HG02610 (cell line): ENCODE data around the gene VSNL1.

Experiments
- ATAC-seq: cut with Tn5 transposase; IDR thresholded peaks from one replicate; pipeline ENCODE4 v1.9.1; 2021; ENCODE audit warnings: mild to moderate bottlenecking, moderate library complexity; ENCODE audit not compliant: unreplicated experiment

Gene VSNL1

DNA sequence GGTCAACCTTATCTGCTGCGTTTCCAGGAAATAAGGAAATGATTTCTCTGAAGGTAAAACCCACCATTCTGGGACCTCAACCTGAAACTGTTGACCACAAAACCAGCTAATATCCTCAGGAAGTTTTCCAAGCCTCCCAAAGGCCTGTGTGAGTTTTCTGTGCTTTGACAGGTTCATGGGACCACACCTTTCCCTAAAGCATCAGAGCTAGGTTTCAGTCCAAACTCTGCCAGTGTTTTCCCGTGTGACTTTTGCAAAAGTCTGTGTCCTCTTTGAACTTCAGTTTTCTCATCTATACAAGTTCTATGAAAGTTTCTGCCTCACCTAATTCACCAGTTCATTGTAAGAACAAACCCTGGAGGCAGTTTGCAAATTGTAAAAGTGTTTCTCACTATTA lies 39.8 kb downstream of the VSNL1 start:
- ATAC-seq, result no peak

DNA sequence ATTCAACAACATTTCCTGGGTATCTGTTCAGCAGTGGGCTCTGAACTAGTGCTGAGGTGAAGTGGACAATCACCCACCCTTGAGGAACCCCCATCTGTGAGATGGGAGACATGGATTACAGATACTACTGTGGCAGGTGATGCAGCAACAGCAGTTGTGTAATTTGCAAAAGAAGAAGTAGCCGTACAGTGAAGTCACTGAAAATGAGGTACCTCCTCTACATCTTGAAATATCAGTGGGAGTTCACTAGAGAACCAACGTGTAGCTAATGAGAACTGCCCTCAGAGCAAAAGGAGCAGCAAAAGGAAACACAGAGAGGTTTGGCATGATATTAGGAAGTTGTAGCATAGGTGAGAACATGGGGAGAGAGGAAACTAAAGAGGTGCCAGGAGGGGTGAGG lies 41.3 kb downstream of the VSNL1 start:
- ATAC-seq, result no peak

DNA sequence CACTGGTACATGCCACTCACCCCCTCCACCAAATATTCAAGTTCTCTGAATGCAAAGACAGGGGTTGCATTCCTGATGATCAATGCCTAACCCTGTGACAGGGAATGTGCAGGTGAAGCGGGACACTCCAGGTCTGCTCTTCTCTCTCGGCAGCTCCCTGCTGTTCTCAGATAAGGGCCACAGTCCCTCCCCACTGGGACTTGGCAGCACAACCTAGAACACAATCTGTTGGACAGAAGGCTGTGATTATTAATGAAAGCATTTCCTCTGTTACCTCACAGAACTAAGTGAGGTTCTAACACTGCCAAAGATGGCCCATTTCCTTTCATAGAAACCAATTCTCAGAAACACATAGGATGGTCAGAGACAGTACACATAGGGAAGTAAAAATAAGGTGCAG lies 42.7 kb downstream of the VSNL1 start:
- no peak for ATAC-seq

DNA sequence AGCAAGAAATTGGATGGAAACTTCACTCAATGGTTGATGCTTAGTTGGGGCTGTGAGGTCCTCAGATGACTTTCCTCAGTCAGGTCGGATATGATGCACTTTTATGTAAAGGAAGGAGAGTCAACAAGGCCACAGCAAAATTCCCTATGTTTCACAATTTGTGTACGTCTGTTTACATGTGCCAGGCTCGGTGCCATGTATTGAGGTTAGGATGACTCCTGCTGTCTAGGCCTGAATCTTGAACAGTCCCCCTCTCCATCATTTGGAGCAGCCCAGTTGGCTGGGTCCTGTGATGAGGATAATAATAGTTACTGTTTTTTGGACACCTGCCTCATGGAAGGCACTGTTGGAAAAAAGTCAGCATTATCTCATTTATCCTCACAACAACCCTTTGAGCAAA lies 43.1 kb downstream of the VSNL1 start:
- no peak for ATAC-seq

DNA sequence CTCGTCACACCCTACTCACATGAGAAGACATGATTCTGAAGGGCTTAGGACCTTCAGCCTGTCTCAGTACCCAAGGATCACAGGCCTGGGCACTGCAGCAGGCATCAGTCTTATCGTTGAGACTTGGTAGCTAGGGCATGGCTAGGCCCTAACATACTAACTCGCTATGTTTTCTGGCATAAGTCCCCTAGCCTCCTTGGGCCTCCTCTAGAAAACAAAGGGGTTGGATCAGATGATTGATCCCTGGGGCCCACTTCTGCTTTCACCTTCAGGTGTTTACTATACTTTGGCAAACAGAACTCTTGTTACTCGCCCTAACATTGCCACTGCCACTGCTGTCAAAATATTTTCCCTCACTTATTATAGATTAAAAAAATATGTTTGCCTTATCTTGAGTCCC lies 44.2 kb downstream of the VSNL1 start:
- ATAC-seq, result no peak

DNA sequence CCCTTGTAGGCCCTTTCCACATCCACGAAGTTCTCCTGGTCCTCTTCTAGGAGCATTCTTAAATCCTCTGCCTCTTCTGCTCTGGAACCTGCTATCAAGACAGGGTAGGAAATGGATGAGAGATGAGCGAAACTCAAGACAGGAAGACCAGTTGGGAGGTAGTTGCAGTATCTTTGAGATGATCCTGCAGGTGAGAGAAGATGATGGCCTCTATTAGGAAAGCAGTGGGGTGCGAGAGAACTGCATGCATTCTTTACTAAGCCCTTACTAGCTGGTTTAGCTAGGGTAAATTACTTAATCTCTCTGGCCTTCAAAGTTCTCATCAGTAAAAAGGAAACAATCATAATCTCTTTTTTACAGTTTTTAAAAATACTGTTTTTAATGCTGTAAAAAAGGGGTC lies 47.0 kb downstream of the VSNL1 start:
- ATAC-seq, result no peak

DNA sequence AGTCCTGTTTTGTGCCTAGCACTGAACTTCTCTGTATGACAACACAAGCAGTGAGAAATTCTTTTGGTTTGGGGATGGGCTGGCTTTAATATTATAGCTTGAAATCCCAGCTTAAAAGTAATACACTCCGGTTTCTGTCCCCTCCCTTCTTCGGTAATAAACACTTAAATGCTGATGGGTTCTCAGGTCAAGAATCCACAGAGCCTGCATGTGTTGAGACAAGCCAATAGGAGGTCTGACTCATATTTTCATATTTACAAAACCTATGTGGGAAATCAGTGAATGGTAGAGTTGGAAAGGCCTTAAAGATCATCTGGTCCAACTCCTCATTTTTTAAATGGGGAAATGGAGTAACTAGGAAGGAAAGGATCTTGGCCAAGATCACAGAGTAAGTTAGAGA lies 47.5 kb downstream of the VSNL1 start:
- no peak for ATAC-seq

DNA sequence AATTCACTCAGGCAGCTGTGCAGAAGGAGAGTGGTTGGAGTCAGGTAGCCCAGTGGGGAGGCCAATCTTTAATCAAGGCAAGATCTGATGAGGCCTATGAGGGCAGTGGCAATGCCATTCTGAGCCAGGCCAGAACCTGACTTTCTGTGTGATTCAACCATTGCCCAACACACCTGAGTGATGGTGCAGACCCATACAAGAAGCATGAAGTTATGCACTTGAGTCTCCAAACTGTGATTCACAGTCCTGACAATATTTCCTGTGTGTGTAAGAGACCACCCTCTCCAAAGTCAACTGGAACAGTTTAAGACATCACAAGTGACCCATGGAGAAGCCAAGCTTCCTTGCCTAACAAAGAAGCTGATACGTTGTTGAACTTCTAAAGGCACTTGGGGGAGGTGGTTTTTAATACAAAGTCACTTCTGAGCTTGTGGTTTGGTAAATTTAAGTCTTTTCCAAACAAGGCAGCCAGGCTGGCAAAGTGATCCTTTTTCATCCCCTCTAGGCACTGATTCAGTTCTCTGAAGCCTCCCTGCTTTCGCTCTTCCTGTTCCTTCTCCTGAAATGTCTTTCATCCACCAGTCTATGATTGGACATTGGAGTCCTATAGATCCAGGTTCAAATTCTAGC lies 49.0 kb downstream of the VSNL1 start:
- ATAC-seq, result no peak

DNA sequence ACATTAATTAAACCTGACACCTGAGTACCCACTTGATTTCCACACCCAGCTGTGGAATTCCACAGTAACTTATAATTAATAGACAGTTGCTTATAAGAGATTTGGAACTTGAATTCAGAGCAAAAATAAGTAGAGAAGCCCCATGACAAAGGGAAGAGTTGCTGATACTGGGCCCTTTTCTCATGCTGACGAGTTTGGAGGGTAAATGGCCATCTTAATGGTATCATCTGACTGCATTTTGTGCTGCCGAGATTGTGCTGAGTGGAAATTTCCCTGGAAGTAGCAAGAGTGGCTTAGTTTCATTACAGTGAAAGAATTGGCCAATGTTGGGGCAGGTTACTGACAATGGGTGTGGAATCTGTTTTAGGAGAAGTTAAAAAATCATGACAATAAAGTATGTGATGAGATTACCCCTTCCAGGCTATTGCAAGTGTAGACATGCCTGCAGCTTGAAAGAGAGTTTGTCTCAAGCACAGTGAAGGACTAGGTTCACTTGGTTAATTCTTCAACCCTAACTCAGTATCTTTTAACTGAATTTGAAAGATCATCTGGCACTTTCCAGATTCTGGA lies 49.9 kb downstream of the VSNL1 start:
- ATAC-seq, result no peak

DNA sequence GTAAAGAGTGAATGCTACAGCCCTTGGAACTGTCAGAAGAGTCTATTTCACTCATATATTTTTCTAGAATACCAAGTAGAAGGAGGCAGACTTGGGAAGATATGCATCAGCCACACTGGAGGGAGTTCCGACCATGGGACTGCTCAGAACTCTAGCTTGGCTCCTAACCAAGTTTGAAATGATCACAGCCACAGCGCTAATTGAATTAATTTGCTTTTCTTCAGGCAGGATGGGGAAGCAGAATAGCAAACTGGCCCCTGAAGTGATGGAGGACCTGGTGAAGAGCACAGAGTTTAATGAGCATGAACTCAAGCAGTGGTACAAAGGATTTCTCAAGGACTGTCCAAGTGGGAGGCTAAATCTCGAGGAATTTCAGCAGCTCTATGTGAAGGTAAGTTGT lies 51.4 kb downstream of the VSNL1 start:
- ATAC-seq, result no peak

DNA sequence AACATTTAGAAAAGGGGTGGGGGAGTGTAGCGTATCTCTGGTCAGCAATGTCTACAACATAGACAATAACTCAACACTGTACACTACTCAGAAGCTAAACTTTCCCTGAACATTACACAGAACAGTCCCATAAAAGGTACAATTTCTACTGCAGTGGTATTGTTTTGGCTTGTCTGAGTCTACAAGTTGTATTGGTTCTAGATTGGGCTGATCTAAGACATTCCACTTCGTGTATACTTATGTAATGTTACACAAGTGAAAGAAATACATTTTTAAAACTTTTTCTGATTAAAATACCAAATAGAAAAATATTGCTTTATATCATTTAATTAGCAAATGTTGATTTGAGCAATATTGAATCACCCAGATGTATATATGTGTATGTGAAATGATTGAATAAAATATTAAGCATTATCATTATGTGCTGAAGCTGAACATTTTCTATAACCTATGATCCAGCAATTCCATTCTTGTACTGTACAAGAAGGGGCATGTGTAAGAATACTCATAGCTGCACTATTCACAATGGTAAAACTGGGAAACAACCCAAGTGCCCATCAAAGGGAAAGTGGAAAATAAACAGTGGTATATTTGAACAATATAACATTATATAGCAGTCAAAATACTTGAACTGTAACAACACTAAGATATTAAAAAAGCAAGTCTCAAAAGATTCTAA lies 52.4 kb downstream of the VSNL1 start:
- no peak for ATAC-seq

DNA sequence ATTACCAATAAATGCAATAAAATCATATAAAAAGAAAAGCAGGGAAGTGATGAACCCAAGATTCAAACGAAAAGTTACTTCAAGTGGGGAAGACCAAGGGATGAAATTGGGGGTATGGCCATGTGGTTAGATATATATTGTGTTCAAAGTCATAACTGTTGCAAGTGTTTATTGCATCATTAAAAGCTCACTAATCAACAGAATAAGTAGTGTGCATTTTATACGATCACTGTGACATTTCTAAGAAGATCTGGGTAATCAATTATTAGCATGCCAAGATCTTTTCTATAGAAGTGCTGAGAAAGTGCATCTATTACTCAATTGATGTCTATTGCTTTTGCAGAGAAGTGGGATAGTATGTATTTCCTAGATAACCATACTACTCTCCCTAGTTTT lies 52.9 kb downstream of the VSNL1 start:
- ATAC-seq, result no peak

DNA sequence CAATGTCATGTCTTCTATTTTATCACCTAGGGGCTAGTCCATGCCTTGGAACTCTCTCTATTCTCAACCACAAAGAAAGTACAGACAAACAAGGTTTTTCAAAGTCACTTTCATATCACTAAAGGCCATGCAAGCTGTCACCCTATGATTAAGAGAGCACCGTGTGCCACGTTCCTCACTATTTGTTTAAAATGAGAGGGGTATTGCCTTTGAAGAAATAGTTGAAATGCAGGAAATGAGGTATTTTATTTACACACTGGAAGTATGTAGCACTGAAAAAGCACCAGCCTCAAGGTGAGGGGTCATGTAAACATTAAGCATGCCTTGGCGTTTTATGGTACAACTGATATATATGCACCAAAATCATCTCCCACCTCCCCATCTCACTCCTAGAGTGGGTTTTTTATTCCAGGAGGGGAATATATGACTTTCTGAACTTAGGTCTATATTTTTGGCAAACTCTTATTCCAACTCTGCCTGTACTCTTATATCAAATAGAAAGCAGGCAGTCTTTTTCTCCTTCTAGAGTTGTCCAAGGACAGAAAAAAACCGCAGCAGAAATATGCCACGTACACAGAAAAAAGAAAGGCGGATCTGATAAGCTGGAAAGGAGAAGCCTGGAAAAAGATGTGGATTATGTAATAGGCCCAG lies 53.5 kb downstream of the VSNL1 start:
- ATAC-seq, result no peak

DNA sequence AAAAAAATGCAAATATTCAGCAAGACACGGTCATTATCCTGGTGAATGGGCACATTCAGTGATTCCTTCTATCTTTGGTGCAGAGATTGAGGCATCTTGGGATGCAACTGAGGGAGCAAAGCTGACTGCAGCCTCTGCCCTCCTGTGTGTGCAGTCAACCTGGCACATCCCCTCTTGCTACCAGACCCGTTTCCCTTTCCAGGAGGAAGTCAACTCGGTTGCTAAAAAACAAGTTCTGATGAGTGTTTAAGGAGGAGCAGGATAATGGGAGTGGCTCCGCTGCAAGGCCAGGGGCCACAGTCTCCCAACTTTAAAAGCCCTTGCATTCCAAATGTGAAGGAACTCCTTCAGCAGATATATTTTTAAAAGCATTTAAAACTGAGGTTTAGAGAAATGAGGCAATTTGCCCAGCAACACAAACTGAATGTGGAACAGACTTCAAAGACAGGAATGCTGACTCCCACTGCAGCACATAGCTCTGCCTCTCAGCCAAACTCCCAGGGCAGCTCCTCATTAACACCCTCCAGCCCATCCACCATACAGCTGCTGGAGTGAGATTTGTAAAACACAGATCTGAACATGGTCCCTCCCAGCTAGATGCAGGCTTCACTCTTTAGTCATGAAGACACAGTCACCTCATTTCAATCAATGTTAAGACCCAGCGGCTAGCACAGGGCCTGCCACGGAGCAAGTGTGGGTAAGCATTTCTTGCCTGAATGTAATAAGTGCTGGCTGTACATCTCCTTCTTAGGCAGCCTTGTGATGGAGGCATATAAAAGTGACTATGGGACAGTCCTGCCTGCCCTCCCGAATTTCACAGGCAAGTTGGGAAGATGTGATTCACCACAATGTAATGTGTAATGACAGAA lies 54.3 kb downstream of the VSNL1 start:
- no peak for ATAC-seq

DNA sequence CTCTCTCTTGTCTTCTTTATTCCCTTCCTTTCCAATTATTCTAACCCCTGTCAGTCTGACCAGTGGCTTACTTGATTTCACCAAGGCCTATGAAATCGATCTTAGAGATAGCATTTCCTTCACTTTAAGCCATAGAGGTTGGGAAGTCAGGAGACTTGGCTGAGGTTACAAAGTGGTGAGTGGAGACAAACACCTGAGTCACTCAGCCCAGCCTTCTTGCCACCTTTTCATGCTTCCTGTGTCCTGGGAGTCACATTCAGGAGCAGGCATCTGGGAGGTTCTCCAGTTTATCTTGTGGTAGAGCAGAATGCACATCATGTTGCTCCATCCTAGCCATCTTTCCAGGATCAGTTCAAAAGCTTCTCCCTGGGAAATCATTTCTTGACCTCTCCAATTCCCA lies 59.1 kb downstream of the VSNL1 start:
- ATAC-seq, result no peak

DNA sequence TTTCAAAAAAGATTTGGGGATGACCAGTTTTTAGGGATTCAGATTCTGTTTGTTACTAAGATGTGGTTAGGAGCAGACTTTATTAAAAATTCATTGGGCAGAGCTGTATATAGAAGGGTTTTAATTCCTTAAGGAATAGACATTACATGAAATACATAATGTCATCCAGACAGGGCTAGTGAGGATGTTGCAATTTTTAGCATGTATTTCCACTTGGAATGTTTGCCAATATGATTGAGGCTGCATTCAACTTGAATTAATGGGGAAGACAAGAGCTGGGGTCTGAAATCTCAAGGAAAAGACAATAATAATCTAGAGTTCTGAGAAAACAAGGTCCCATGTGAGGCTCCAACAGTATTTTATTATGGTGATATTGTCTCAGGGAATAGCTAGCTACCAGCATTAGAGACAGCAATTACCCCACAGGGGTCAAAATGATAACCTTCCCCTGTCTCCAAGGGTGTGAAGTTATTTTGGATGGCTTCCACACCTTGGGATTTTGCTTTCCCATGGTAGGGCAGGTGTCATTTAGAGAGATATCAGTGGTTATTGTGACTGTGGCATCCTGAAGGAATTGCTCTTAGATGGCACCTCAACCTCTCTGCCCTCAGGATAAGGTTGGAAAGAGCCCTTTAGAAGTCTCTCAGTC lies 60.2 kb downstream of the VSNL1 start:
- ATAC-seq, result no peak

DNA sequence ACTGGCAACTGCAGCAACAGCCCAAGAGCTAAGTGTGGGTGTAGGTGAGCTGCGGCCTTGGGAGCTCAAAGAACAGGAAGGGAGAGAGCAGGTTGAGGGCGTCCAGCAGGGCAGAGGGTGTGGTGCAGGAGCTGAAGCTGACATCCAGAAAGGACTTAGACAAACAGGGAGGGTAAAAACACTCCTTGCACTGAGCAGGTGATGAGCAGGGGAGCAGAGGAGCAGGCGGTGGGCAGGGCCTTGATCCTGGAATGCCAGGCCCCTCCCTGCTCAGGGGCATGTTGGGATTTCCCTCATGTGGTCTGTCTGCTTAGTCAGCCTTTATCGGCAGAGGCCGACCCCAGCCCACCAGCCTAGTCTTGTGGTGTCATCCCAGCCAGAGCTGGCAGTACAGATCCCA lies 63.6 kb downstream of the VSNL1 start:
- ATAC-seq, result no peak

DNA sequence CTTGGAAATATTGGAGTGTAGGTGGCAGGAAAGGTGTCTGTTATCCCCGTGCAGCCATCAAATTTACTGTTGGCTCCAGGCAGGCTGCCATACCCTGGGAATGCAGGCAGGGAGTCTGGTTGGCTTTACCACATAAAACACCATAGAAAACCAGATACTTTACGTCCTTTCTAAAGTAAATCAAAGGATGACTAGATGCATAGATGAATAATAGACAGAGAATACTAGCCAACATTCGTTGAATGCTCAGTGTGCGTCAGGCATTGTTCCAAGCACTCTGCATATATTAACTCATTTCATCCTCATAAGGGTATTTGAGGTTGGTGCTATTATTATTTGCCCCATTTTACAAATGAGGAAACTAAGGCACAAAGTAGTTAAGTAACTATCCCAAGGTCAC lies 65.2 kb downstream of the VSNL1 start:
- no peak for ATAC-seq

DNA sequence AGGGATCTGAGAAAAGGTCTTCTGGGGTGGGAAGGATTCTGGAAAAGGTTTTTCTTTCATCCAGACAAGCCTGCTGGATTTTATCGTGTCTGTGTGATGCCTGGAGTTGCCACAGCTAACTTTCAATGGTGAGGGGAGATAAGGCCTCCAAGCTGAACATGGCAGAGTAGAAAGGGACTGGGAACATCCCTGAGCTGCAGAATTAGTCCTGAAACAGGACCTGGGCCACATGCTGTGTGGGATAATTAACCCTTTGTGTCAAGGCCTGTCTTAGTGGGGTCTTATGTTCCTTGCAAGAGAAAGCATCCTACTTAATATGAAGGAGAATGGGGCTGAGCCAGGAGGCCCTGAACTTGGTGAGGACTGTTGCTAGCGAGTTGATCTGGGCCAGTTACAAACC lies 66.4 kb downstream of the VSNL1 start:
- no peak for ATAC-seq

DNA sequence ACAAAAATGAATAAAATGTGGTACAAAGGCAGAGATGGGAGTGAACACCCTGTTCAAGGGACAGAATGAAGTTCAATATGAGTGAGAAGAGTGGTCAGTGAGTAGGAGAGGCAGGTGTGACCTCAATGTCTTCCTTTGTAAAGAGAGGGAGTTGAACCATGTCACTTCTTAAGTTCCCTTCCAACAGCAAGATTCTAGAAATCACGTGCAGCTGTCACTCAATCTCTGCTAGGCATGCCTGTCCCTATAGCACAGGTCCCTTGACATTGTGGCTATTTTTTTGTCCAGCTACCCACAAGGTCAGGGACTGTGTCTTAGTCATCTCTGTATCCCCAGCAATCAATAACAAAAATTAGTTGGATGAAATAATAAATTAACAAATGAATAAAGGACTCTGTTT lies 66.9 kb downstream of the VSNL1 start:
- no peak for ATAC-seq

DNA sequence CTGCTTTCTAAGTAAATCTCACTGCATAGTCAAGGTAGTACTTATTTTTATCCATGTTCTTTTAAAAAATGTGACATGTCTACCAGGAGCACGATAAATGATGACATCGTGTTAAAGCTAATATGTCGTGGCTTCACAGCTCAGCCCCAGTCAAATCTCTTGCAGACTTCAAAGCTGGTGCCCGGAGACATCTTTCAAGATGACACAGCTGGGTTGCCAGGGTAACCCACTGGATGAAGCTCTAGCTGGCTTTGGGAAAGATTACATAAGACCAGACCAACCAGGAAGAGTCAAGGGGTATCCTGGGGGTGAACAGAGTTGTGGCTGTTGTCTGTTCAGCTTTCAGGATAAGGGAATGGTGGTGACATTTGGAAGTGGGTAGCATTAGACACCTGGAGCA lies 67.8 kb downstream of the VSNL1 start:
- peak; percentile 43 for ATAC-seq
